Measurements from ENCODE around the gene ITGB3. TPM values are rescaled to one million over a fixed set of nuclear protein-coding genes. Genes with fewer than 3 reads are reported as not detected.

The ITGB3 gene
- total and polyA plus RNA-seq, 9 of the 15 experiments (the other 6 are each of a cell fraction or from before 2014, with no cell fraction given) = 0.08 to 2.6 (median 0.62) TPM; not detected in 1

- intact Hi-C loops (cut with micrococcal nuclease) = no loop called here
- H3K36me3 ChIP-seq (ENCODE audit: control insufficient read depth, insufficient read depth, low read length) = no peaks in the 10 kb centered on the region
- H3K4me2 ChIP-seq (ENCODE audit: insufficient read depth, low read length) = peak overlapping the region; percentile 28; the same call in 1 of the 2 replicates
- H4K20me1 ChIP-seq (replicated peaks; ENCODE audit: control insufficient read depth, insufficient read depth, low read length) = no peaks in the 10 kb centered on the region
- DNase-seq (ENCODE audit: extremely low read depth in 1 of 4, low spot score in 3 of 4) (peak in 1 of 4 experiments; percentile 51), FAIRE-seq (peak; percentile 70), ATAC-seq (no peak)
- ChIA-PET POLR2A (interaction anchor here (0.8 to 5.2 kb wide), 5 partner anchors 11 to 25 kb away, joined by 3 to 34 read pairs (median 5); no protein-coding TSS in a partner anchor), CTCF (ENCODE audit: low intra/inter-chr PET ratio) (no interaction called here)
- no peaks in the 10 kb centered on the region for H3K9me3 ChIP-seq (replicated peaks; ENCODE audit: control insufficient read depth, insufficient read depth, low read depth, low read length)
- H3K4me1 ChIP-seq (replicated peaks in 1 of 2; ENCODE audit: control insufficient read depth in 2 of 2, insufficient read depth in 2 of 2, low read length in 2 of 2) = peaks cover 35 to 55% of the 10 kb centered on the region in 2 experiments
- no peaks in the 10 kb centered on the region for H3K79me2 ChIP-seq (ENCODE audit: control insufficient read depth, insufficient read depth, low read length)
- H3K27ac ChIP-seq (ENCODE audit: extremely low read depth, low read depth, low read length) = peak overlapping the region; percentile 40; the same call in 2 of the 3 replicates
- H3K4me3 ChIP-seq = no peak overlapping the region
- H3K9ac ChIP-seq (ENCODE audit: insufficient read depth in 1 of 2, low read depth in 2 of 2, low read length in 2 of 2) = peak overlapping the region; percentile 11 to 32; a peak in 3 of 4 replicates
- in situ Hi-C loops (cut with MboI) = no loop called here
- H3K9me1 ChIP-seq (ENCODE audit: control insufficient read depth, insufficient read depth, low read length) = peaks cover 7% of the 10 kb centered on the region
- WGBS (ENCODE audit: insufficient coverage, low coverage, missing lambda C conversion rate) = 58% methylated on average over 6 of the region's 6 CpGs
- BruUV-seq (replicated peaks) = no TSS peak
- no peaks in the 10 kb centered on the region for H3K27me3 ChIP-seq (ENCODE audit: control insufficient read depth in 2 of 2, insufficient read depth in 2 of 2, low read length in 2 of 2)
- peak overlapping the region; percentile 74 for H2AFZ ChIP-seq (ENCODE audit: low read depth, low read length)
- no peak for TF ChIP-seq PBX2 (CRISPR knock-in tag; IDR thresholded peaks at IDR 0.05; ENCODE audit: low read depth)
- 0 out of 2 replicates have a peak, but pooled peaks have one; percentile 5 for TF ChIP-seq PBX2 (tag; conservative IDR thresholded peaks at IDR 0.05; ENCODE audit: low read depth)
- TF ChIP-seq HMGN3 (IDR thresholded peaks at IDR 0.05; ENCODE audit: borderline replicate concordance, extremely low read depth, insufficient read length, low read depth, low read length) = no peak
- TF ChIP-seq MCM5 (IDR thresholded peaks at IDR 0.05; ENCODE audit: low read depth) = no peak
- TF ChIP-seq ZC3H8 (IDR thresholded peaks at IDR 0.05) = no peak
- peak in 1 of 2 experiments; percentile 30; a peak in 1 of 4 replicates for TF ChIP-seq RCOR1 (IDR thresholded peaks at IDR 0.05; ENCODE audit: borderline replicate concordance in 1 of 2, low read depth in 2 of 2, low read length in 2 of 2)
- no peak for TF ChIP-seq VEZF1 (CRISPR knock-in tag; IDR thresholded peaks at IDR 0.05)
- TF ChIP-seq ZBTB2 (IDR thresholded peaks at IDR 0.05) = no peak
- peak; percentile 44 for TF ChIP-seq PKNOX1 (IDR thresholded peaks at IDR 0.05)
- no peak; the same call in 1 of the 2 replicates for TF ChIP-seq SPI1 (IDR thresholded peaks at IDR 0.05; ENCODE audit: borderline replicate concordance, low read depth, low read length)
- TF ChIP-seq CBFA2T2 (conservative IDR thresholded peaks at IDR 0.05) = 0 out of 2 replicates have a peak, but pooled peaks have one; percentile 11
Observed at GRCh38 chr17:47286198-47286914, 32.7 kb downstream of the ITGB3 start.
